HuH-7.5 (cell line): ENCODE results near the gene RERE.

Source experiments
- DNase-seq: peaks from one replicate; pipeline ENCODE4 v3.0.0; 2011; ENCODE audit warnings: low spot score

The RERE gene

DNA sequence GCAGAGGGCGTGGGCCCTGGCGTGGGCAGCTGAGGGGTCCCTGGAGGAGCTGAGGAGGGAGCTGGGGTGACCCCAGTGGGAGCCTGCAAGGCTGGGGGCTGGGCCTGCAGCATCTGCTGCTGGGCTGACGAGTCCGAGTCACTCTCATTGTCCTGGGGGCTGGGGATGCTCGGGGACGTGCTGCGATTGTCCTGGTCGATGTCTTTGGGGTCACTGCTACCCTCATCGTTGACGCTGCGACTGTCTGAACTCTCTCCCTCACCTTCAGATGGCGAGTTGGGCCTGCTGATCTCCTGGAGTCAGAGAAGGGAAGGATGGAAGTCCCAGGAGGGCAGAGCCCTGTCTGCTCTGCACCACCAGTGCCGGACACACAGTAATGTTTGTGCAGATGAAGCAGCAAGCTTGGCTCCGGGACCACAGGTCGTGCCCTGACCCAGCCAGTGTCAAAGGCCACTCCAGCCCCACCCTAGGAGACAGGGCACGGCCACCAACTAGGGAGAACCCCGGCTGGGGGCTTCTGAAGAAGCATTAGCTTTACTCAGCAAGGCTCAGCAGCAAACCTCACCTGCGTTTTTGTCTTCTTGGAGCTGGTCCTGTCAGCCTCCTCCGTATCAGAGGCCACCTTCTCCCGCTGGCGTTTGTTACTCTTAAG lies 456.1 kb downstream of the RERE start:
- DNase-seq: no peak

DNA sequence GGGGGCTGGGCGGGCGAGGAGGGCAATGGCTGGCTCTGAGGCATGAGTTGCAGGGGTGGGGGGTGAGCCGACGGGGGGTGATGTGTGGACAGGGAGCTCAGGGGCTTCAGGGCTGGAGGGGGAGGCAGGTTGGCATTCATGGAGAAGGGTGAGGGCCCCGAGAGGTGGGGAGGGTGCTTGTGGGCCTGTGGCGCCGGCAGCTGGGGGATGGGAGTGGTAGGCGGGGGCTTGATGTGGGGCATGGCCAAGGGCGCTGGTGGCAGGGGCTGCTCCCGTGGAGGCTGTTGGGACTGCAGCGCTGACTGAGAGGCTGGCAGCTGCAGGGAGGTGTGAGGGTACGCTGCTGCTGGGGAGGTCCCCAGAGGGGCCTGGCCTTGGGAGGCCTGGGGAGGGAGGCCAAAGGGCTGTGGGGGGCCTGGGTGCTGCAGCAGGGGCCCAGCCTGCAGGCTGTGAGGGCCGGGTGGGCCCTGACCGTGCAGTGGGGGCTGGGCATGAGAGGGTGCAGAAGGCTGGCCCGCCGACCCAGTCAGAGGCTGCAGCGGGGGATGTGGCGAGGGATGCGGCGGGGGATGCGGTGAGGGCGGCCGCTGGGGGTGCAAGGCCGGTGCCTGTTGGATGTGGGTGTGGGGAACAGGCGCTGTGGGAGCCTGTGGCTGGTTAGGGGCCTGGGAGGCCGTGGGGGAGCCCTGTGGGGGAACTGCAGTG lies 456.8 kb downstream of the RERE start:
- DNase-seq: no peak

DNA sequence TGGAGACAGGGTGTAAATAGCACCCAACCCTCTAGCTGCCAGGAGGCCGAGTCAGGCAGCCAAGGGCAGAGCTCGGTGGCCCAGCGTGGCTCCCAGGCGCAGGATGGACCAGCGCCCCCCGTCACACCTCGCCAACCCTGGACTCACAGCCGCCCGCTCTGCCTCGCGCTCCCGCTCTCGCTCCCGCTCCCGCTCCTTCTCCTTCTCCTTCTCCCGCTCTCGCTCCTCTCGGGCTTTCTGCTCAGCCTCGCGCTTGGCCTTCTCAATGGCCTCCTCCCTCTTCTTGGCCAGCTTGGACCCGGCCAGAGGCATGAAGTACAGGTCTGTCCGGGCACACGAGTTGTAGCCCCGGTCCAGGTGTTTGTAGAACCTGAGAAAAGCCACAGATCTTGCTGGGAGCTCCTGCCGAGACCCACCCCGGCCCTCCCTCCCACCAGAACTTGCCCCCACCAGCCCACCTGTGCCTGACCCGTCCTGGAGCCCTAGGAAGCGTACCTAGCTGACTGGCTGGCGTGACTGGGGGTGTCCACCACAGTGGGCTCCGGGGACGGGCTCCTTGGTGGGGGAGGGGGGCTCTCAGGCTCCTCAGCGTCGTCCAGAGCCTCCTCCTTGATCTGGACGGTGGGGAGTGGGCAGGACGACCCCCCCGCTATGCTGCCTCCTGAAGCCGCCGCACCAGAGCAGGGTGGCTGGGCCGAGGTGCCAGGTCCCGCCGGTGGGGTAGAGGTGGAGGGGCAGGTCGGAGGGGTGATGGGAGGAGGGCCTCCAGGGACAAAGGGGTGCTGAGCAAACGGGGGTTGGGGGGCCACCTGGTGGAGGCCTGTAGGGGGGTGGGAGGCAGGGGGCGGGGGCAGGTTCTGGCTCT lies 457.6 kb downstream of the RERE start:
- DNase-seq: no peak

DNA sequence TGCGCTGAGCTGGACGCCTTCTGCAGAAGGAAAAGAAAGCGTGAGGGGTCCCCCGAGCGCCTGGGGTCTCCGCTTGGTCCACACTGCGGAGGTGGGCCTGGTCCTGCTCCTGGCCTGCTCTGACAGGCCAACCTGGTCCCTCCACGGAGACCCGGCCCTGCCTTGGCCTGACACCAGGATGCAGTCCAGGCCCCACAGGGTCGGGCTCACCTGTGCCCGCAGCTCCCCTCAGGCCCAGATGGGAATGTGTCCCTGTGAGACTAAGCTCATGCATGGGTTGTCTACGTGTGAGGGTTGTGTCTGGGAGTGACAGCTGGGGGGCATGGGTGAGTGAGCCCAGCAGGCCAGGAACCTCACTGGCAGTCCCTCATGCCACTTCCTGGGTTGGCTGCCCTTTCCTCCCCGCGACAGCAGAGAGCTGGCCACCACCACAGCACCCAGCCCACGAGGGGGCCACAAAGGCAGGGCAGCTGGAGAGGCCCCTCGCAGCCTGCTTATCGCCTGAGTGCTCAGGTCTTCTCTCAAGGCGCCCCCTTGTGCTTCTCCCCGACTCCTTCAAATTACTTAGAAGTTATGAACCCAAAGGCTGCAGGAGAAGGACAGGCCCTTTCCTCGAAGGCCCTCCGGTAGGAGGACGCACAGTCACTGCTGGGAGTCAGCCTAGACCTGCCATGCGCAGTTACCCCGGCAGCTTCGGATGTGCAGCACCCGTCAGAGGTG lies 458.4 kb downstream of the RERE start:
- no peak for DNase-seq

DNA sequence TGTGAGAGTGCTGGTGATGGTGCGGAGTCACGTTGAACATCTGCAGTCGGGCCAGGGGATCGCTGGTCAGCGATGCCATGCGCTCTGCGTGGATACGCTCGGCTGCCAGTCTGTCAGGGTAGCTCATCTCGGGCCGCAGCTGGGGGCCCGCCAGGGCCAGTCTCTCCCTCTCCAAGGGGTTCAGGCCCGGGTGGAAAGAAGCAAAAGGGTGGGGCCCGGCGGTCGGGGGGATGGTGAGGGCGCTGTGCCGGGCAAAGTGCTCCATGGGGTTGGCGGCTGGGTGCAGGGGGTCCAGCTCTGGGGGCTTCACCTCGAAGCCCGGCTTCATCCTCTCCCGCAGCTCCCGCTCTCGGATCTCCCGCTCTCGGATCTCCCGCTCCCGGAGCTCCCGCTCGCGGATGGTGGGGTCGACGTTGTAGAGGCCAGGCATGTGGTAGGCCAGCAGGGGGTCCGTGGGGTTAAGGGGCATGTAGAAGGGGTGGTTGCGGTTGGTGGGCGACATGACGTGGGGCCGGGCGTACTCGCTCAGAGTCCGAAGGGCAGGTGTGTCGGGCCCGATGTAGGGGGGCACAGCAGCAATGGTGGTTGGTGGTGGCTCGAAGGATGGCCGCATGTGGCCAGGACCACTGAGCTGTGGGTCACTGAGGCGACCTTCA lies 459.1 kb downstream of the RERE start:
- no peak for DNase-seq

DNA sequence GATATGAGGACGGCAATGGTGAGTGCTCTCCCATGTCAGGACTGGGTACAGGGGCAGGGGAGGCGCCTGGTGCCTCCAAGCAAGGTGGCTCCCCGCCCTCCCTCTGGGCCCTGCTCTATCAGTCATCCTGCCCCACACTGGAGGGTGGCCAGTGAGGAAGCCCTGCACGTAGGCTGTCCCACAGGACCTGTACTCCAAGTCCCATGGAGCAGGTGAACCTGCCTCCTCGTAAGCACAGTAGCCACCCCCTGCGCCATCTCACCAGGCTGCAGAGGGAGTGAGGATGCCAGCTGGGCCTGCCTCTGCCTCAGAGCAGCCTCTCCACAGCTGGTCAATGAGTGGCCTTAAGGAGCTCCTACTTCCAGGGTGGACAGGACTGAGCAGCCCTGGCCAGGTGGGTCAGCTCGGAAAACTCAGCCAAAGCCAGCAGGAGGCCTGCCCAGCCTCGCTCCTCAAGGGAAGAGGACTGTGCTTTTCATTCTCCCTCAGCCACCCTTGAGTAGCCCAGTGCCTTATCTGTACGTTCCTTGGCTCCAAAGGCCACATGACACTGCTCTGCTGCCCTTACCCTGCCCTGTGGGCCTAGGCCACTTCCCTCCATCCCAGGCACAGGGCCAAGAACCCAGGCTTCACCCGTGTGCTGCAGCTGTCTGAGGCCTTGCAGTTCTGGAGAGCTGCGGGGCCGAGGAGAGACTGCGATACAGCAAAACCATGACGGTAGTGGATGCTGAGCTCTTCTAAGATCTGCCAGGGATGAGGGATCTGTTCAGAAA lies 459.9 kb downstream of the RERE start:
- no peak for DNase-seq

DNA sequence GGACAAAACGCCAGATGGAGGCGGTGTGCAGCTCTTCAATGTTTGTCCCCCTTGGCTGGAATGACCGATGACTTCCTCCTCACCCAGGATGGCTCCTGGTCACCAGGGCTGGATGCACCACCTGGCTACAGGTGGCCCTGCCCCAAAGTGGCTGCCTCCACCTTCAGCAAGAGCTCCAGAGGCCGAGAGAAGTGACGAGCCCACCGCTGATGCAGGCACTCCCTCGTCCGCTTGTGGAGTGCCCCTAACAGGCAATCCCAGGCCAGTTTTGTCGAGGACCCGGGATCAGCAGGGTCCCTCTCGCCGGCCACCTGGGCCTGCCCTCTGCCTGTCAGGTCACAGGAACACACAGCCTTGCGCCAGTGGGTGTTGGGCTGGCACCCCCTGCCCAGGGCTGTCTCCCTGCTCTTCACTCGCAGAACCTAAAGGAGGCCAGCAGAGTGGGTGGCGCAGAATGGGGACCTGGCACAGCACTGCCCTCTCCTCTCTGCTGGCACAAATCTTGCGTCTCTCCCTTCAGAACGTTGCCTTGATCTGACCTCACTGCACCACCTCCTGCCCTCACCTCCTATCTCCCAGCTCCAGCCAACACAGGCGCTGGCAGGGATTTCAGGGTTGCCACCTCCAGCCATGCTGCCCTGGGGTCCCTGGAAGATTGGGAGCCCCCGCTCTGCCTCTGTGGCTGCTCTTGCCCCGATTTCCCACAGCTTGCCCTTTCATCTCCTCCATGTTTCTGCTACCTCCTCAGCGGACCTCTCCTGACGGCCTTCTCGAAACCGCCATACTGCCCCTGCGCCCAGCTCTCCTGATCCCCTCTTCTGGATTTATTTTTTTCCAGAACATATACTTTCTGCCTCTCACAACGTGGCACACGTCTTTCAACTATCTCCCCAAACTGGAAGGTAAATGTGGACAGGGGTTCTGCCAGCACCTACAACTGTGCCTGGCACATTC lies 460.9 kb downstream of the RERE start:
- no peak for DNase-seq

DNA sequence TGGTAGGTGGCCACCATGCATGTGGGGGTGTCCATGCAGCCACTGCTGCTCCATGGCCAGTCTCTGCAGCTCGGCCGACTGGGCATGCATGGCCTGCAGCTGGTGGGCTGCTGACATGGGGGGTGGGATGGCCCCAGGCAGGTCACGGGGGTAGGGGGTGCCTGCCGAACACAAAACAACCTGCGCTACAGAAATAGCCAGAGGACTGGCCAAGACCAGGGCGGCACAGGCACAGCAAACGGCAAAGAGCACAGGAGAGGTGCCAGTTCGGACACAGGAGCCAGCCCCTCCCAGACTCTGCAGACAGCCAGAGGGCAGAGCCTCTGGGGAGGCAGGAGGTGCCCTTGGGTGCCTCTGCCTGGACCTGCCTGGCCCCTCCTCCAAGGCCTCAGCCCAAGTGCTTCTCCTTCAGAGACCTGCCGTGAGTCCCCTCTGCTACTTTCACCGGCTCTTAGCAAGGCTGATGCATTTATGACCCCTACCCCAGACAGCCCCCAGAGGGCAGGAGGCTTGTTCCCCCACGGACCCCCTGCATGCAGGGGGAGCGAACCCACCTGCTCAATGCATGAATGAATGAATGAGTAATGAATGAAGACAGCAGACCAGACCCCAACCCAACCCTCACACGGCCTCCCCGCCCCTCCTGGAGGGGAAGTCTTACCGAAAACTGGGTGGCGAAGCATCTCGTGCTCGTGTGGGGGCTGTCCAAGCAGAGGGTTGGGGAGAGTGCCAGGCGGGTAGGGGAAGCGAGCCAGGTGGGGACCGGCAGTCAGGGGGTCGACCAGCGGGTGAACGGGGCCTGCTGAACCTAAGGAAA lies 461.8 kb downstream of the RERE start:
- no peak for DNase-seq

DNA sequence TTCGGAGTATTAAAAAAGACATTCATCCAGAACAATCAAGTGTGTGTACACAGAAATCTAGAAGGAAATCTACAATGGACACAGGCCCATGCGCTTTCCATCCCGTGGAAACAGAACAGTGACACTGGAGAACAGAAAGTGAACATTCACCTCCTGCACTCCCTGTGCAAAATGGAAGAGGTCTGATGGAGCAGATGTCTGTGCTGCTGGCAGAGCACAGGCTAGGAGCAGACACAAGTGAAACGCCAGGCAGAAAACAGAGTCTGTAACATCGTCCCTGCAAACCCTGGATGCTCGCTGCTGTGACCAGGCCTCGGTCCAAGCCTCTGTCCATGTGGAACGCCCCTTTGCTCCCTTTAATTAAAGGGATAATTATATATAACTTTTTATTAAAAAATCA lies 463.4 kb downstream of the RERE start:
- no peak for DNase-seq

DNA sequence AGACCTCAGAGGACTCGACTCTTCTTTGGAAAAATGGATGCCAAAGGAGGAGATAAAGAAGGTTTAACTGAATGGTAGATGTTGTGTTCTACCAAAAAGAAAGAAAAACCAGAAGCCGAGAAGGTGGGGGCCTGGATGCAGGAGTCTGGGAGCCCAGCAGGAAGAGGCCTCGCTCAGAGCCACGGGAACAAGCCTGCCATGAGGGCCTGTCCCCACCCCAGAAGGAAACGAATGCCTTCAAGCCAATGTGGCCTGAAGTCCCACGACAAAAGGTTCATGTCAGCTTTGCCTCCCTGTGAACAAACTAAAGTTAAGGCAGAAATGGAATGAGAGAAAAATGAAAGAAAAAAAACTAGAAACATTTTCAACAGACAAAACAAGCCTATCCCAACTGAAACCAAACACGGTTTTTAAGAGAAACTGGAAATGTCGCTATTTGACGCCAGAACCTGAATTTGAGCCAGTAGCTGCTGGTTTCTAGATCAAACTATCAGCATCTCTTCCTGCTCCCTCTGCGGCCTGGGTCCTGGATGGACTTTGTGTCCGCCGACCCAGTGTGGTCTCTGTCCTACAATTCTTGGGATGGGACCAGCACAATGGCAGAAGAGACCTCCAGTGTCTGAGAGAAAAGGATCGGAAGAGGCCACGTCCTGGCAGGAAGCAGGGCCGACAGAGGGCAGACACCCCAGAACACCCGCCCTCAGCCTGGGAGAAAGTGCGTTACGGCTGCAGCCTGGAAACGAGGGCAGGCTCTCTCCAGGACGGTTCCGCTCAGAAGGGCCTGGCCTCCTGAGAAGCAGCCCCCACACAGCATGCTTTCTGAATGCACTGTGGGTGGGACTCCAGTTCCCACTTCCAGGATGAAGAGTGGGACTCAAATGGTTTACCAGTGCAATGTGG lies 464.3 kb downstream of the RERE start:
- no peak for DNase-seq

DNA sequence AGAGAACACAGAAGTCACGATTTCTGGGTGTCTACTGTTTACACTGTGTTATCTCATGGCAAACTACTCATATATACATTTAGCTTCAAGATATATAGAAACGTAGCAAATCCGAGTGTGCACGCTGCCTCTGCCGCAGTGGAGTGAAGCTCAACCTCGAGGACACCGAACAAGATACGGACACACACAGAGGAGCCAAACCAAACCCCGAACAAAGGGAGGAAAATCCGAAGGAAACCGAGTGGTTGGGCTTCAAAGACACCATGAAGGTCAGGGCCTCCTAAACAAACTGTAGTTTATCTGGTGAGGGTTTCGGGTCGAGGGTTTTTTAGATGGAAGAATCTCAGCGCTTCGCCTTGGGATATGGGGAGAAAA lies 465.0 kb downstream of the RERE start:
- DNase-seq: no peak

DNA sequence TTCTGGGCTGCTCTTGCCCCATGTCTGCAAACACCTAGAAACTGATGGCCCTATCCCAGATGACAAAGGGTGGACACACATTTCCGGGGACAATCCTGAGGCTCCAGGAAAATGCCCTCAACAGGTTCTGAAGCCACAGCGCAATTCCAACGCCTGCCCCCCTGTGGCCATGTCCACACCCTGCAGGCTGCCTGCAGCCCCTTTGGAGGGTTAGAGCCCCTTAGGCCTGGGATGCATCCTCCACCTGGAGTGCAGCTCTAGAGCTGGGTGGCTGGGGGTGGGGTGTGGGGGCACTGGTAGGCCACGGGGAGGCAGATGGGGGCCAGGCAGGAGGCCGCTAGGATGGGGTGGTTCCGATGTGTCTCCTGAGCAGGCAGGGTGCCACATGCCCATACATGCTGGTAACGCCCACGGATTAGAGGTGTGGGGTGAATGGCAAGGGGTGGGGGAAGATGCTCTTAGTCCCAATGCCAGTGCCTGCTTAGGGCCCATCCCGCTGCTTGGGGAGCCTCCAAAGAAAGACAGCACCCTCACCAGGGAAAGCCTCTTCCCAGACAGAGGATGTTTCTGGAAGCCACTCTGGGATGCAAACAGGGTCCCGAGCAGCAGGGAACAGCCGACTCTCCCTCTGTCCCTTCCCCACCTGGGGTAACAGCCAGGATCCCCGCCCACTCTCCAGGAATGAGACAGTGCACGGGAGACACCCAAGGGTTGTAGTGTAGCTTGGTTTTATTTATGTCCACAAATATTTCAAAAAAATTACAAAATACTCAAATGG lies 465.6 kb downstream of the RERE start:
- peak; percentile 56 for DNase-seq

DNA sequence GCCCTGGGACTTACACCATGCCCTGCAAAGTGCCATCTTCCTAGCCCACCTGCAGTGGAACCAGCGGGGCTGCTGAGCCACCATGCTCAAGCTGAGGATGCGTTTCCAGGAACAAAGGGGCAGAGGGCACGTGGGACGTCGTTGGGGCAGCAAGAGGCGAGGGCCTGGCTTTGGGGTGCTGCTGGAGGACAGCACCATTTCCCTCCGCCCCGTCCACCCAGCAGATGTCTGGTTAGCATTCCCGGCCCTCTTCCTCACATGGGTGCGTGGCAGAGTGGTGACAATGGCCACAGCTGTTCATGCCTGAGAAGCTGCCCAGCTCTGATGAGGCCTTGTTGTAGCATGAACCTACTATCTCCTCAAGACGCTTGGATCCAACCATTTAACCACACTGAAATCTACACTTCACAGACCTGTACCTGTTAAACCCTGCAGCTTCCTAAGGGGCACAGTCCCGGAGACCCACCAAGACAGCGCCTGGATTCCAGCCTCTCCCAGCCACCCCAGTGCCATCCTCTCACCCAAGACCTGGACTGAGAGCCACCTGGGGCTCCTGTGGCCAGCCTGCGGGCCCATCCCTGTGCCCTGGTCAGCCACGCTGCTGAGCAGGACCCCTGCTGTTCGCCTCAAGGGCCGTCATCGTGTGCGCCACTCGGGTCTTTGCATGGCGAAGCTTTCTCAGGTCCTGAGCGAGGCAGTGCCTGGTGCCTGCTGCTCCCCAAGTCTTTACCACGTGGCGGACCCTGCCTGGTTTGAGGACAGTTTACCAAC lies 466.3 kb downstream of the RERE start:
- no peak for DNase-seq

DNA sequence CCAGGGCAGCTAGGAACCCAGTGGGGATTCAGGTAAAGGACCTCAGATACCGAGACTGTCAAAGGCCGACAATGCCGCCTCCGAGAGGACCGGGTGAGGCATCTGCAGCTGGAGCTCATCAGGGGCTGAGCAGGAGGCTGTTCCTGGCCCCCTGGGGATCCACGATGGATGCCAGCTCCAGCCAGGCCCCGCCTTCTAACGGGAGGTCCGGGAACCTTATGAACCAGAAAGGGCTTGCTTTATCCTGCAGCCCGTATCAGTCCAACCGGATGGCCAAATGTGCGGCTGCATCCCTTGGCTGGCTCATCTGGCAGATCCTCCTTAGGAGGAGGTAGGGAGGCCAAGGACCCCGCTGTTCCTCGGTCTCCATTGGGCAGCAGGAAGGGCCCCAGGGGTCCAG lies 467.5 kb downstream of the RERE start:
- no peak for DNase-seq

DNA sequence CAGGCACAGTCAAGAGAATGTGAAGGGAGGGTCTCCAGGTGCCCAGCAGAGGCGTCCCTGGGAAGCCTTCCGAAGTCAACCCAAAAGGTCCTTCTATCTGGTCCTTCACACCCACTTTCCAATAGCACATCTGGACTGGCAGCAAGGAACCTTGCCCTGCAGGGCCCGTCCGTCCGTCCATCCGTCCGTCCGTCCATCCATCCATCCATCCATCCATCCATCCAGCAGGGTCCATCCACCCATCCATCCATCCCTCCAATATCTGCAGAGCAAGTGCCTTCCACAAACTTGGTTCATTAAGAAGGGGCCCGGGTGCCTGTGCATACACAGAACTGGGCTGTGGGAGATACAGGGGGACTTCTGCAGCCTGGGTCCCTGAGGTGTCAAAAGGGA lies 468.0 kb downstream of the RERE start:
- no peak for DNase-seq

DNA sequence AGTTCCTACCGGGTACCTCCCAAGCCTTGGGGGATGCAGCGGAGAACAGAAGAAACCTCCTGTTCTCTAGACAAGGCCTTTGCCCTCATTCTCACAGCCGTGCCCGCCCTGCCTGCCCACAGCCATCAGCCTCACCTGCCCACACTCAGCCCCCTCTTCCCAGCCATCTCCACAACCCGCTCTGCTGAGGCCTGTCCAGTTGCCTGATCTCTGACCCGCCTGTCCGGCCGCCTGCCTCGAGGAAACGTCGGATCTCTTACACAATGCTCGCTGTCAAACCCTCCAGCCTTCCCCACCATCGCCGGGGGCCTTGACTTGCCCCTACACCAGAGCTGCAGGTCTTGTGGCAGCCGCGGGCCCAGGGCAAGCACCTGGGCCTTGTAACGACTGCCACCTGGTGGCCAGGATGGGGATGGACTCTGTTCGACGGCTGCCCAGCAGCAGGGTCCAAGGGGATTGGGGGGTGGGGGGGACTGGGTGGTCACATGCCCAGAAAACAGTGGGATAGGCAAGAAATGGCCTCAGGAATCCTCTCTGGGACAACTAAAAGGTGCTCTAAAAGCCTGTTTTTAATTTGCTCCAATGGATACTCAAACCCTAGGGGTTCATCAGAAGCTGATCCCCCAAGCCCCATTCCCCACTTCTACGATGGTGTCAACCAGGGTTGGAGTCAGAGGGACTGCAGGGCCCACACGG lies 468.5 kb downstream of the RERE start:
- DNase-seq: peak; percentile 88
